Transverse colon (tissue), 4 donors: ENCODE results near the gene LRRC23.

Experiments used
- POLR2A ChIP-seq: fragments of 450-650 bp; IDR thresholded peaks from one replicate; pipeline ENCODE4 v1.6.1; 2016; ENCODE audit warnings: antibody characterized with exemption, mild to moderate bottlenecking, moderate library complexity
- POLR2AphosphoS5 ChIP-seq, 3 donors: sonication (generic); formaldehyde crosslinking; IDR thresholded peaks; one replicate each; pipeline ENCODE4 v1.6.1; 2016; ENCODE audit warnings: antibody characterized with exemption in 3 of 3
- TF ChIP-seq, protein P1 (sequence below), 5 experiments: fragments of 200-600 bp in 3 of 5; fragments of 450-650 bp in 2 of 5; sonication (generic) in 3 of 5; IDR thresholded peaks; 1 replicate in 2 of 5; 2 replicates in 3 of 5; pipeline ENCODE4 v1.5.1; 2016 to 2017; ENCODE audit warnings: antibody characterized with exemption in 5 of 5, inconsistent platforms in 3 of 5, mild to moderate bottlenecking in 2 of 5, moderate library complexity in 1 of 5

DNA sequence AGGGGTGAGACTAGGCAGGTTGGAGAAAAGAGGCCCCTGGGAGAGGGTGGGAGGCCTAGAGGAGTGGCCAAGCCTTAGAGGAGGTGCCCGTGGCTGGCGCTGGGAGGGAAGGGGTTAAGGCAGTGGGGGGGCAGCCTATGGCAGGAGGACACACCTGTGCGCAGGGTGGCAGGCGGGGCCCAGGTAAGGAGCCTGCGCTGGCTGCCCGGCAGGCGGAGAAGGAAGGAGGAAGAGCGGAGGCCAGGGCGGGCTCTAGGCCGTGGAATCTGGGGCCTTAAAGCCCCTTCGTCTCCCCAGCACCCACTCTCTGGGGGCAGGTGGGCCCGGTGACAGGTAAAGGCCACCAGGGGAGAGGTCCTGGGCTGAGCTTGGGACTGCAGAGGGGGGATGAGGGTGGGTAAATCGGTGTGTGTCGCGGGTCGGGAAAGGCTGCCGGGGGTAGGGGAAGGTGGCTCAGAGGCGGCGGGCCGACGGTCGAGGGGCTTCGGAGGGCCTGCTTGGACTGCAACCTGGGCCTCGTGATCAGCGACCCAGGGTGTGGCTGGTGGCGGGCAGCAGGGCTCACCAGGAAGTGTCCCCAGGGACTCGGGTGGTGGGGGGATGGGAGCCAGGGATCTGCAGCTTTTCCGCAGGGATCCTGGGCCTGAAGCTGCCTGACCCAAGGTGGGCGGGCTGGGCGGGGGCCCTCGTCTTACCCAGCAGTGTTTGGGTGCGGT is 58.6 kb downstream of the LRRC23 start:
- TF ChIP-seq, protein P1, sequence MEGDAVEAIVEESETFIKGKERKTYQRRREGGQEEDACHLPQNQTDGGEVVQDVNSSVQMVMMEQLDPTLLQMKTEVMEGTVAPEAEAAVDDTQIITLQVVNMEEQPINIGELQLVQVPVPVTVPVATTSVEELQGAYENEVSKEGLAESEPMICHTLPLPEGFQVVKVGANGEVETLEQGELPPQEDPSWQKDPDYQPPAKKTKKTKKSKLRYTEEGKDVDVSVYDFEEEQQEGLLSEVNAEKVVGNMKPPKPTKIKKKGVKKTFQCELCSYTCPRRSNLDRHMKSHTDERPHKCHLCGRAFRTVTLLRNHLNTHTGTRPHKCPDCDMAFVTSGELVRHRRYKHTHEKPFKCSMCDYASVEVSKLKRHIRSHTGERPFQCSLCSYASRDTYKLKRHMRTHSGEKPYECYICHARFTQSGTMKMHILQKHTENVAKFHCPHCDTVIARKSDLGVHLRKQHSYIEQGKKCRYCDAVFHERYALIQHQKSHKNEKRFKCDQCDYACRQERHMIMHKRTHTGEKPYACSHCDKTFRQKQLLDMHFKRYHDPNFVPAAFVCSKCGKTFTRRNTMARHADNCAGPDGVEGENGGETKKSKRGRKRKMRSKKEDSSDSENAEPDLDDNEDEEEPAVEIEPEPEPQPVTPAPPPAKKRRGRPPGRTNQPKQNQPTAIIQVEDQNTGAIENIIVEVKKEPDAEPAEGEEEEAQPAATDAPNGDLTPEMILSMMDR (IDR thresholded peaks at IDR 0.05) = peak in 2 of 5 experiments; percentile 59 to 85
- TF ChIP-seq POLR2AphosphoS5 (IDR thresholded peaks at IDR 0.05) (peak; percentile 91 to 97 (median 96)), POLR2A (peak; percentile 99)
